SW480 (cell line): ENCODE results near the gene ABCC1.
A peak's percentile ranks its signal among the peaks of the same experiment; 100 is the strongest.

Experiments
- DNase-seq: peaks from one replicate; pipeline ENCODE4 v3.0.0-alpha.2; 2016; ENCODE audit warnings: low spot score

ABCC1 gene

GRCh38 chr16:16048904-16049582, 99.6 kb downstream of the ABCC1 start:
- DNase-seq = no peak

- no peak for DNase-seq
These were observed 100.7 kb downstream of the ABCC1 start for GRCh38 chr16:16050106-16050505.

- no peak for DNase-seq
These were observed 101.7 kb downstream of the ABCC1 start for GRCh38 chr16:16051132-16051531.

- no peak for DNase-seq
These were observed 103.5 kb downstream of the ABCC1 start for GRCh38 chr16:16052916-16053315.

- DNase-seq = no peak
These were observed 107.7 kb downstream of the ABCC1 start for GRCh38 chr16:16057102-16057501.

- DNase-seq = no peak
These were observed 109.7 kb downstream of the ABCC1 start for GRCh38 chr16:16059160-16059559.

- no peak for DNase-seq
These were observed 110.6 kb downstream of the ABCC1 start for GRCh38 chr16:16059895-16060590.

- DNase-seq = no peak
These were observed 112.9 kb downstream of the ABCC1 start for GRCh38 chr16:16062023-16062937.

- no peak for DNase-seq
These were observed 114.3 kb downstream of the ABCC1 start for GRCh38 chr16:16063683-16064082.

- DNase-seq = no peak
These were observed 115.5 kb downstream of the ABCC1 start for GRCh38 chr16:16064874-16065384.

GRCh38 chr16:16067127-16067526, 117.7 kb downstream of the ABCC1 start:
- DNase-seq = no peak

- DNase-seq = no peak
These were observed 122.3 kb downstream of the ABCC1 start for GRCh38 chr16:16071631-16072244.

GRCh38 chr16:16073001-16073545, 123.7 kb downstream of the ABCC1 start:
- no peak for DNase-seq

- peak; percentile 80 for DNase-seq
These were observed 124.8 kb downstream of the ABCC1 start for GRCh38 chr16:16073891-16074881.

- no peak for DNase-seq
These were observed 126.3 kb downstream of the ABCC1 start for GRCh38 chr16:16075488-16076422.

- DNase-seq = no peak
These were observed 127.0 kb downstream of the ABCC1 start for GRCh38 chr16:16076423-16076813.

GRCh38 chr16:16080465-16081065, 131.1 kb downstream of the ABCC1 start:
- DNase-seq = no peak

GRCh38 chr16:16081141-16081540, 131.7 kb downstream of the ABCC1 start:
- DNase-seq = no peak

- DNase-seq = no peak
These were observed 132.8 kb downstream of the ABCC1 start for GRCh38 chr16:16082255-16082654.
